ENCODE results near the gene ZMYND12. TPM values are rescaled to one million over a fixed set of nuclear protein-coding genes. Genes with fewer than 3 reads are reported as not detected.

The ZMYND12 gene, protein sequence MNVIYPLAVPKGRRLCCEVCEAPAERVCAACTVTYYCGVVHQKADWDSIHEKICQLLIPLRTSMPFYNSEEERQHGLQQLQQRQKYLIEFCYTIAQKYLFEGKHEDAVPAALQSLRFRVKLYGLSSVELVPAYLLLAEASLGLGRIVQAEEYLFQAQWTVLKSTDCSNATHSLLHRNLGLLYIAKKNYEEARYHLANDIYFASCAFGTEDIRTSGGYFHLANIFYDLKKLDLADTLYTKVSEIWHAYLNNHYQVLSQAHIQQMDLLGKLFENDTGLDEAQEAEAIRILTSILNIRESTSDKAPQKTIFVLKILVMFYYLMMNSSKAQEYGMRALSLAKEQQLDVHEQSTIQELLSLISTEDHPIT
- 0.28 and 1.2 TPM in 2 replicates for total RNA-seq

DNA sequence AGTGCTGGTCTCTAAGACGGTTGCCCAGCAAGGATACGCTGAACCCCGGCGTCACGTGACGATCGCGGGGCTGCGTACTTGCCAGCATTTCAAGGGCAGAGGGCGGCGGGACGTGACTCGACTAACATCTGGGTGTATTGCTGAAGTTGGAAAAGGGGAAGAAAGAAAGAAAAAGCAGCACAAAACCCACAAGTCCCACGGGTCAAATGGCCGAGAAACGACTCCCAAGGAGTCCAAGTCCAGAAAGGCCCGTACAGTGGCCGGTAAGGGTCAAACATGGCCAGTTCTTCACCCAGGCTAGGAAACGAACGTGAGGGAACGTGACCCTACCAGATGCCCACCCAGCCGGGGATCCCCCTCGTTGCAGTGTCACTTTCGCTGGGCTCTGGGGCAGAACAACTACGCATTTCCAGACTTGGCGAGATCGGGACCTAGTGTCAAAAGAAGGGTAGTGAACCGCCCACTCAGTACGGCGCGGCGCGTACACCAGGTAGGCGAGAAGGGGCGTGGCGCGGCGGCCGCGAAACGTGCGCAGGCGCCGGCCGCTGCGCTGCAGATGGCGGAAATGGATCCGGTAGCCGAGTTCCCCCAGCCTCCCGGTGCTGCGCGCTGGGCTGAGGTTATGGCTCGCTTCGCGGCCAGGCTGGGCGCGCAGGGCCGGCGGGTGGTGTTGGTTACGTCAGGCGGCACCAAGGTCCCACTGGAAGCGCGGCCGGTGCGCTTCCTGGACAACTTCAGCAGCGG, at the start of gene ZMYND12, which contains the start of gene PPCS:
Gene ZMYND12, minus strand, starts transcription at position 13 of the 744 bp plus-strand sequence. CDS start 25 bp downstream, outside the sequence.
Gene PPCS, plus strand, starts transcription at position 534 of the 744 bp plus-strand sequence. Its CDS starts 23 bp downstream, at position 557.

DNA sequence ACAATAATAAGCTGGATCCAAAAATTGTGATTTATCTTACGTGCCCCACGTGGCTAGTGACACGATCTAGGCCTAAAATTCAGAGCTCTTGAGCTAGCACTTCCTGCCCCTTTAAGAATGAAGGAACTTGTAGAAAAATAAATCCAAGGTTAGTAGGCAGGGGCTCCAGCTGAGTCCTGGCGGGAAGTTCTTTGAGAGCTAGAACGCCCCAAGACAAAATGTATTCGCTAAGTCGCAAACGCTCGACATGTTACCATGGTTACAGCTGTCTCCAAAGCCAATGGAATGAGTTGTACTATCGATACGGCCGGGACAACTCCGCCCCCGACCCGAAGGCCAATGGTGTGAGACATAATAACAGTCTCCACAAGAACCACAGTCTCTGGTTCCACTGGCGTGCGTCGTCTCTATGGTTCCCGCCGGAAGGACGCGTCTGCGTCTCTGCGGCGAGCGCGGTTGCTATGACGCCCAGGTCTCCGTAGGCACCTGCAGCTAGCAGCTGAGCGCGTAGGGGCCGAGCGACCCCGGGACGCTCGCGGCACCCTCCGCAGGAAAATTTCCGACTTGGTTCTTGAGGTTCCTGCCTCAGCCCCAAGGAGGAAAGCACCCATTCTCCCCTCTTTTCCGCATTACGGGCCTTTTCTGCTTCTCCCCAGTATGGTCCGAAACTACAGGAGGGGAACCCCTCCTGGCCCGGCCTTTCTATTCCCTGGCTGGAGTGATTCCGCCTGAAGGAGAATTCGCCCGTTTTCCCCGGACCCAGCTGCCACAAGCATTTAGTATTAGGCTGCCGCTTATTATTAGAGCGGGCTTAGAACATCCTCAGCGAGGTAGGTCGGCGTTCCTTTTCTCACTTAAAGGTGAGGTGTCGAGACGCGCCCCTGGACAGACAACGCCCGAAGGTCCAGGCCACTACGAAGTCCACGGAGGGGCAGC, 7.3 kb upstream of the ZMYND12 start, which contains the start of gene CCDC30:
Gene CCDC30, plus strand, starts transcription at position 459 of the 936 bp plus-strand sequence. CDS start 17,266 bp downstream, outside the sequence.

DNA sequence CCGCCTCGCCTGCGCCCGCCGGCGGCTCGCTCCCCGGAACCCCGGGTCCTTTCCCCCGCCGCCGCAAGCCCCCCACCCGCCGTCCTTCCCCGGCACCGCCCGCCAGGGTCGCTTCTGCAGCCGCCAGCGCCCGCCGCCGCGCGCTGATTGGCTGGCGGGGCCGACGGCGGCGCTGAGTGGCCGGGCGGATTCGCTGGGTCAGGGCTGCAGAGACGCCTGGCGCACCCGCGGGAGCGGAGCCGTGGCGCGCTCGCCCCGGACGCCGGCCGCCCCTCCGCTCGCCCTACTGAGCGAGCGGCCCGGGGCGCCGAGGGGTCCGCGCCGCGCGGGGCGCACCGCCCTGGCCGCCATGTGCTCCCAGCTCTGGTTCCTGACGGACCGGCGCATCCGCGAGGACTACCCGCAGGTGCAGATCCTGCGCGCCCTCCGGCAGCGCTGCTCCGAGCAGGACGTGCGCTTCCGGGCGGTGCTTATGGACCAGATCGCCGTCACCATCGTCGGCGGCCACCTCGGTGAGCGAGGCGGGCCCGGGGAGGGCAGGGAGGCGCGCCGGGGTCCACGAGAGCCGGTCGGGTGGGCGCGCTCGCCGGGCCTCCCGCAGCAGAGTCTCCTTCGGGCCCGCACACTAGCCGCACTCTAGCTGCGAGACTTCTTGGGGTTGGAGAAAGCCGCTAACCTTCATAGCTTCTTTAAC, 75.1 kb downstream of the ZMYND12 start, which contains the start of gene RIMKLA:
Gene RIMKLA, plus strand, starts transcription at position 207 of the 694 bp plus-strand sequence. Its CDS starts 143 bp downstream, at position 350.

Other genes starting within 250 kb of the ZMYND12 start
- 11.9 and 12.8 TPM in 2 replicates for gene FOXJ3, start 120.8 kb downstream of the ZMYND12 start, total RNA-seq
- gene RIMKLA, start 75.2 kb downstream of the ZMYND12 start, total RNA-seq, result under 0.01 TPM in 2 replicates
- 31.9 and 33.4 TPM in 2 replicates for gene PPCS, start 521 bp upstream of the ZMYND12 start, total RNA-seq
- 1.00 and 1.4 TPM in 2 replicates for gene CCDC30, start 7.3 kb upstream of the ZMYND12 start, total RNA-seq
- 19.8 and 20.1 TPM in 2 replicates for gene PPIH, start 202.4 kb upstream of the ZMYND12 start, total RNA-seq
- gene YBX1, start 226.4 kb upstream of the ZMYND12 start, total RNA-seq, result 796 and 905 TPM in 2 replicates